Caco-2 (cell line): ENCODE measurements around the gene WDFY2. TPM values are rescaled to one million over a fixed set of nuclear protein-coding genes. Genes with fewer than 3 reads are reported as not detected.

Source experiments
- BruUV-seq: library from RNA; stranded (reverse); fragments of 400-500 nt; replicated peaks from 2 replicates; lab custom pipeline; 2021; lab: Mats Ljungman, UMichigan
- CTCF ChIA-PET: fragments of 300-600 bp; sonication (Branson Sonifier 250); formaldehyde crosslinking; loops from one replicate; lab custom pipeline; 2022; ENCODE audit warnings: antibody characterized with exemption; lab: Charles Lee
- POLR2A ChIA-PET: fragments of 300-600 bp; sonication (Branson Sonifier 250); formaldehyde crosslinking; loops from one replicate; lab custom pipeline; 2022; ENCODE audit warnings: antibody characterized with exemption; lab: Charles Lee
- DNase-seq, 2 experiments: peaks; one replicate each; pipeline versions ENCODE4 v3.0.0 to v3.0.0-alpha.2; 2020 to 2022
- H3K27me3 ChIP-seq: replicated peaks from 2 replicates; pipeline ENCODE4 v1.6.0; 2011; ENCODE audit warnings: low read length; ENCODE audit not compliant: control insufficient read depth, insufficient read depth
- H3K36me3 ChIP-seq: 2 replicates; pipeline ENCODE4 v1.5.1; 2011; ENCODE audit warnings: low read length; ENCODE audit not compliant: control insufficient read depth, insufficient read depth
- H3K4me1 ChIP-seq: fragments of 250-450 bp; sonication (Bioruptor Pico); 2 replicates; pipeline ENCODE4 v1.5.1; 2020; ENCODE audit warnings: mild to moderate bottlenecking
- H3K4me3 ChIP-seq: 2 replicates; pipeline ENCODE4 v1.5.1; 2011; ENCODE audit warnings: low read depth, mild to moderate bottlenecking, control low read depth, low read length
- H3K9me3 ChIP-seq: fragments of 250-450 bp; sonication (Bioruptor Pico); 2 replicates; pipeline ENCODE4 v1.5.1; 2020; ENCODE audit warnings: mild to moderate bottlenecking, moderate library complexity
- H3K27ac Mint-ChIP-seq: one replicate; pipeline ENCODE4 v1.8.0; 2022; ENCODE audit warnings: mixed read lengths; ENCODE audit not compliant: unreplicated experiment
- H3K27me3 Mint-ChIP-seq: one replicate; pipeline ENCODE4 v1.8.0; 2022; ENCODE audit warnings: mixed read lengths; ENCODE audit not compliant: insufficient read depth, unreplicated experiment
- H3K36me3 Mint-ChIP-seq: one replicate; pipeline ENCODE4 v1.8.0; 2022; ENCODE audit warnings: mild to moderate bottlenecking, mixed read lengths; ENCODE audit not compliant: insufficient read depth, unreplicated experiment
- H3K4me1 Mint-ChIP-seq: one replicate; pipeline ENCODE4 v1.8.0; 2022; ENCODE audit warnings: low read depth, mixed read lengths; ENCODE audit not compliant: unreplicated experiment
- H3K4me3 Mint-ChIP-seq: one replicate; pipeline ENCODE4 v1.8.0; 2022; ENCODE audit warnings: mild to moderate bottlenecking, moderate library complexity, mixed read lengths; ENCODE audit not compliant: unreplicated experiment
- H3K9me3 Mint-ChIP-seq: one replicate; pipeline ENCODE4 v1.8.0; 2022; ENCODE audit warnings: mixed read lengths; ENCODE audit not compliant: unreplicated experiment
- intact Hi-C: fragments of 100-400 bp; cut with micrococcal nuclease; formaldehyde crosslinking; loops from one replicate; pipeline ENCODE4 v1.10.0; 2022; ENCODE audit not compliant: unreplicated experiment
- total RNA-seq: library from RNA; stranded (reverse); gene quantifications from 2 replicates; pipeline ENCODE4 v1.2.3, GENCODE V29; 2022
- TF ChIP-seq, protein P1 (sequence below), 2 experiments: fragments of 200-600 bp in 1 of 2; IDR thresholded peaks; 1 replicate in 1 of 2; 2 replicates in 1 of 2; pipeline versions ENCODE4 v1.5.1 to v1.8.0; 2011 to 2022; ENCODE audit warnings: antibody characterized with exemption in 1 of 2, control low read depth in 1 of 2, inconsistent platforms in 1 of 2, low read depth in 1 of 2, low read length in 1 of 2, mild to moderate bottlenecking in 1 of 2, moderate library complexity in 1 of 2; ENCODE audit not compliant: insufficient read depth in 1 of 2, severe bottlenecking in 1 of 2, unreplicated experiment in 1 of 2

The WDFY2 gene
- total RNA-seq, 1 experiment from 2014 or later, result 9.2 TPM

- peaks cover 11% of the 10 kb centered on the region for H3K36me3 Mint-ChIP-seq
- H3K4me3 ChIP-seq, result no peak overlapping the region
- H3K9me3 ChIP-seq, result no peaks in the 10 kb centered on the region
- no peak for DNase-seq
- H3K27ac Mint-ChIP-seq, result no peak overlapping the region
- peaks cover 7% of the 10 kb centered on the region for H3K4me1 Mint-ChIP-seq
- no TSS peak for BruUV-seq
- TF ChIP-seq, protein P1, sequence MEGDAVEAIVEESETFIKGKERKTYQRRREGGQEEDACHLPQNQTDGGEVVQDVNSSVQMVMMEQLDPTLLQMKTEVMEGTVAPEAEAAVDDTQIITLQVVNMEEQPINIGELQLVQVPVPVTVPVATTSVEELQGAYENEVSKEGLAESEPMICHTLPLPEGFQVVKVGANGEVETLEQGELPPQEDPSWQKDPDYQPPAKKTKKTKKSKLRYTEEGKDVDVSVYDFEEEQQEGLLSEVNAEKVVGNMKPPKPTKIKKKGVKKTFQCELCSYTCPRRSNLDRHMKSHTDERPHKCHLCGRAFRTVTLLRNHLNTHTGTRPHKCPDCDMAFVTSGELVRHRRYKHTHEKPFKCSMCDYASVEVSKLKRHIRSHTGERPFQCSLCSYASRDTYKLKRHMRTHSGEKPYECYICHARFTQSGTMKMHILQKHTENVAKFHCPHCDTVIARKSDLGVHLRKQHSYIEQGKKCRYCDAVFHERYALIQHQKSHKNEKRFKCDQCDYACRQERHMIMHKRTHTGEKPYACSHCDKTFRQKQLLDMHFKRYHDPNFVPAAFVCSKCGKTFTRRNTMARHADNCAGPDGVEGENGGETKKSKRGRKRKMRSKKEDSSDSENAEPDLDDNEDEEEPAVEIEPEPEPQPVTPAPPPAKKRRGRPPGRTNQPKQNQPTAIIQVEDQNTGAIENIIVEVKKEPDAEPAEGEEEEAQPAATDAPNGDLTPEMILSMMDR (IDR thresholded peaks at IDR 0.05; ENCODE audit: insufficient read depth in 1 of 2, low read depth in 1 of 2, low read length in 1 of 2, severe bottlenecking in 1 of 2, unreplicated experiment in 1 of 2), result no peak
- H3K36me3 ChIP-seq, result no peaks in the 10 kb centered on the region
- H3K9me3 Mint-ChIP-seq, result no peaks in the 10 kb centered on the region
- no peaks in the 10 kb centered on the region for H3K27me3 Mint-ChIP-seq
- ChIA-PET CTCF (interaction anchor here (0.6 kb wide), 1 partner anchor 318 kb away, joined by 3 read pairs; no protein-coding TSS in a partner anchor), POLR2A (interaction anchor here (1.1 kb wide), 1 partner anchor 310 kb away, joined by 3 read pairs; no protein-coding TSS in a partner anchor)
- no peaks in the 10 kb centered on the region for H3K27me3 ChIP-seq
- H3K4me1 ChIP-seq, result peaks cover 5% of the 10 kb centered on the region
- H3K4me3 Mint-ChIP-seq, result no peak overlapping the region
- intact Hi-C loops, result no loop called here
These were observed 179.2 kb downstream of the WDFY2 start for GRCh38 chr13:51763486-51763885.

GRCh38 chr13:51764184-51765141, 180.2 kb downstream of the WDFY2 start:
- H3K4me1 Mint-ChIP-seq, result peaks cover 7% of the 10 kb centered on the region
- Histone ChIP-seq H3K4me3 (no peak overlapping the region), H3K36me3 (no peaks in the 10 kb centered on the region), H3K4me1 (peaks cover 5% of the 10 kb centered on the region), H3K9me3 (no peaks in the 10 kb centered on the region), H3K27me3 (no peaks in the 10 kb centered on the region)
- H3K27me3 Mint-ChIP-seq, result no peaks in the 10 kb centered on the region
- H3K27ac Mint-ChIP-seq, result peak overlapping the region; percentile 18
- H3K9me3 Mint-ChIP-seq, result no peaks in the 10 kb centered on the region
- TF ChIP-seq, protein P1 (IDR thresholded peaks at IDR 0.05; ENCODE audit: insufficient read depth in 1 of 2, low read depth in 1 of 2, low read length in 1 of 2, severe bottlenecking in 1 of 2, unreplicated experiment in 1 of 2), result no peak
- BruUV-seq, result no TSS peak
- intact Hi-C loops, result no loop called here
- no peak overlapping the region for H3K4me3 Mint-ChIP-seq
- no peak for DNase-seq
- POLR2A ChIA-PET, result interaction anchor here (1.1 kb wide), 1 partner anchor 311 kb away, joined by 3 read pairs; no protein-coding TSS in a partner anchor
- CTCF ChIA-PET, result interaction anchor here (0.6 to 1.0 kb wide), 2 partner anchors 319 to 330 kb away, joined by 3 read pairs; no protein-coding TSS in a partner anchor
- H3K36me3 Mint-ChIP-seq, result peaks cover 12% of the 10 kb centered on the region

- intact Hi-C loops, result no loop called here
- POLR2A ChIA-PET, result no interaction called here
These were observed 180.9 kb downstream of the WDFY2 start for GRCh38 chr13:51765142-51765515.

More at GRCh38 chr13:51765142-51765515, 180.9 kb downstream of the WDFY2 start:
- peaks cover 12% of the 10 kb centered on the region for H3K36me3 Mint-ChIP-seq
- no peaks in the 10 kb centered on the region for H3K9me3 Mint-ChIP-seq
- BruUV-seq, result no TSS peak
- CTCF ChIA-PET, result no interaction called here
- H3K4me1 ChIP-seq, result peaks cover 5% of the 10 kb centered on the region
- H3K4me3 Mint-ChIP-seq, result no peak overlapping the region
- H3K36me3 ChIP-seq, result no peaks in the 10 kb centered on the region
- TF ChIP-seq, protein P1 (IDR thresholded peaks at IDR 0.05; ENCODE audit: insufficient read depth in 1 of 2, low read depth in 1 of 2, low read length in 1 of 2, severe bottlenecking in 1 of 2, unreplicated experiment in 1 of 2), result no peak
- peaks cover 7% of the 10 kb centered on the region for H3K4me1 Mint-ChIP-seq
- no peak overlapping the region for H3K27ac Mint-ChIP-seq
- no peak overlapping the region for H3K4me3 ChIP-seq
- H3K27me3 ChIP-seq, result no peaks in the 10 kb centered on the region
- H3K9me3 ChIP-seq, result no peaks in the 10 kb centered on the region
- H3K27me3 Mint-ChIP-seq, result no peaks in the 10 kb centered on the region
- no peak for DNase-seq
